Neural progenitor cell (in vitro differentiated cells): ENCODE data around the gene TSGA10IP. TPM values are rescaled to one million over a fixed set of nuclear protein-coding genes. Genes with fewer than 3 reads are reported as not detected.

Experiments
- DNase-seq: peaks from one replicate; pipeline ENCODE4 v3.0.0-alpha.2; 2016; ENCODE audit warnings: low spot score
- H2AFZ ChIP-seq: fragments of 200-600 bp; sonication (generic); replicated peaks from 2 replicates; pipeline ENCODE4 v1.6.1; 2016; ENCODE audit warnings: antibody characterized with exemption
- H3F3A ChIP-seq: fragments of 200-600 bp; sonication (generic); 2 replicates; pipeline ENCODE4 v1.6.1; 2016; ENCODE audit warnings: antibody characterized with exemption, low read depth
- H3K27ac ChIP-seq: fragments of 200-600 bp; sonication (generic); 2 replicates; pipeline ENCODE4 v1.5.1; 2016; ENCODE audit warnings: mild to moderate bottlenecking
- H3K27me3 ChIP-seq: fragments of 200-600 bp; sonication (generic); 2 replicates; pipeline ENCODE4 v1.6.1; 2016; ENCODE audit warnings: mild to moderate bottlenecking, moderate library complexity
- H3K36me3 ChIP-seq: fragments of 200-600 bp; sonication (generic); 2 replicates; pipeline ENCODE4 v1.5.1; 2016
- H3K4me1 ChIP-seq: fragments of 200-600 bp; sonication (generic); 2 replicates; pipeline ENCODE4 v1.6.1; 2016; ENCODE audit warnings: mixed run types
- H3K4me2 ChIP-seq: fragments of 200-600 bp; sonication (generic); 2 replicates; pipeline ENCODE4 v1.6.1; 2016
- H3K4me3 ChIP-seq: fragments of 200-600 bp; sonication (generic); 2 replicates; pipeline ENCODE4 v1.5.1; 2016
- H3K79me2 ChIP-seq: fragments of 200-600 bp; sonication (generic); 2 replicates; pipeline ENCODE4 v1.6.1; 2016; ENCODE audit warnings: low read depth
- H3K9ac ChIP-seq: fragments of 200-600 bp; sonication (generic); 2 replicates; pipeline ENCODE4 v1.6.1; 2016
- H3K9me3 ChIP-seq: fragments of 200-600 bp; sonication (generic); 2 replicates; pipeline ENCODE4 v1.5.1; 2016; ENCODE audit warnings: low read depth
- H4K20me1 ChIP-seq: fragments of 200-600 bp; sonication (generic); 2 replicates; pipeline ENCODE4 v1.6.1; 2016; ENCODE audit warnings: low read depth
- H3K27ac Mint-ChIP-seq: 3 replicates; pipeline ENCODE4 v1.8.0; 2021; ENCODE audit warnings: mixed read lengths
- H3K27me3 Mint-ChIP-seq: 2 replicates; pipeline ENCODE4 v1.8.0; 2022; ENCODE audit warnings: low read depth, mild to moderate bottlenecking, inconsistent platforms, moderate library complexity, mixed read lengths; ENCODE audit not compliant: insufficient read depth
- H3K36me3 Mint-ChIP-seq: 3 replicates; pipeline ENCODE4 v1.8.0; 2021; ENCODE audit warnings: mixed read lengths
- H3K4me1 Mint-ChIP-seq: 3 replicates; pipeline ENCODE4 v1.8.0; 2021; ENCODE audit warnings: mixed read lengths
- H3K4me3 Mint-ChIP-seq: 3 replicates; pipeline ENCODE4 v1.8.0; 2021; ENCODE audit warnings: mild to moderate bottlenecking, moderate library complexity, mixed read lengths
- H3K9me3 Mint-ChIP-seq: 3 replicates; pipeline ENCODE4 v1.8.0; 2020; ENCODE audit warnings: mixed read lengths
- EZH2 ChIP-seq: fragments of 200-600 bp; sonication (generic); IDR thresholded peaks from 2 replicates; pipeline ENCODE4 v1.6.1; 2017; ENCODE audit warnings: antibody characterized with exemption, mild to moderate bottlenecking, moderate library complexity
- EZH2phosphoT487 ChIP-seq: fragments of 200-600 bp; sonication (generic); IDR thresholded peaks from 2 replicates; pipeline ENCODE4 v1.6.1; 2017; ENCODE audit warnings: antibody characterized with exemption
- total RNA-seq: library from RNA; depleted of rRNA; stranded (reverse); fragments of >200 nt; gene quantifications from 2 replicates; pipeline ENCODE4 v1.2.3, GENCODE V29; 2015; ENCODE audit warnings: low replicate concordance
- TF ChIP-seq, protein P1 (sequence below): fragments of 200-600 bp; sonication (generic); IDR thresholded peaks from 2 replicates; pipeline ENCODE4 v1.5.1; 2017; ENCODE audit warnings: antibody characterized with exemption, mild to moderate bottlenecking

Gene TSGA10IP
- total RNA-seq, 1 donor from 2014 or later: 3.0 TPM

DNA sequence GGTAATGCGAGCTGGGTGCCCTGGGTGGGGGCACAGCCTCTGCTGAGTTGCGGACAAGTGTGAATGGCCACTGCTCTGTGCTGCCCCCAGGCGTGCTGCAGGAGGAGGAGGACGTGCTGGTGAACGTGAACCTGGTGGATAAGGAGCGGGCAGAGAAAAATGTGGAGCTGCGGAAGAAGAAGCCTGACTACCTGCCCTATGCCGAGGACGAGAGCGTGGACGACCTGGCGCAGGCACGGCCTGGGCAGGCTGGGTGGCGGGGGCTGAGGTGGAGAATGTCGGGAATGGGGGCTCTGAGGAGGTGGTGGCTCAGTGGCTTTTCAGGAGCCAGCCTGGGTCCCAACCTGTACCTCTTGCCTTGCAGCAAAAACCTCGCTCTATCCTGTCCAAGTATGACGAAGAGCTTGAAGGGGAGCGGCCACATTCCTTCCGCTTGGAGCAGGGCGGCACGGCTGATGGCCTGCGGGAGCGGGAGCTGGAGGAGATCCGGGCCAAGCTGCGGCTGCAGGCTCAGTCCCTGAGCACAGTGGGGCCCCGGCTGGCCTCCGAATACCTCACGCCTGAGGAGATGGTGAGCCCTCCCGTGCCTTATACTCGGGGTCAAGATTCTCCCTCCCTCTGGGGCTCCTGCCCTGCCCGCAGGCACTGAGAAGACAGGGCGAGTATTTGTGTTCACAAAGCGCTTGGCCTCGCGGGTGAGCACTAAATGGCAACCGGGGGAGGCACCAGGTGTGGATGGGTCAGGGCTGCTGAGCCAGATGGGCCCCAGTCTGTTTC is 20.9 kb downstream of the TSGA10IP start:
- peaks cover 31% of the 10 kb centered on the region for H3K79me2 ChIP-seq
- H3K36me3 ChIP-seq: no peaks in the 10 kb centered on the region
- peaks cover 1% of the 10 kb centered on the region for H3F3A ChIP-seq
- no peak overlapping the region for H3K27ac Mint-ChIP-seq
- no peak overlapping the region for H3K4me3 ChIP-seq
- no peaks in the 10 kb centered on the region for H3K9me3 ChIP-seq
- DNase-seq: no peak
- H2AFZ ChIP-seq: no peak overlapping the region
- no peaks in the 10 kb centered on the region for H3K27me3 ChIP-seq
- no peaks in the 10 kb centered on the region for H3K9me3 Mint-ChIP-seq
- no peak overlapping the region for H3K4me3 Mint-ChIP-seq
- no peak overlapping the region for H3K9ac ChIP-seq
- peaks cover 4% of the 10 kb centered on the region for H3K27me3 Mint-ChIP-seq
- TF ChIP-seq EZH2 (no peak), EZH2phosphoT487 (no peak)
- TF ChIP-seq, protein P1, sequence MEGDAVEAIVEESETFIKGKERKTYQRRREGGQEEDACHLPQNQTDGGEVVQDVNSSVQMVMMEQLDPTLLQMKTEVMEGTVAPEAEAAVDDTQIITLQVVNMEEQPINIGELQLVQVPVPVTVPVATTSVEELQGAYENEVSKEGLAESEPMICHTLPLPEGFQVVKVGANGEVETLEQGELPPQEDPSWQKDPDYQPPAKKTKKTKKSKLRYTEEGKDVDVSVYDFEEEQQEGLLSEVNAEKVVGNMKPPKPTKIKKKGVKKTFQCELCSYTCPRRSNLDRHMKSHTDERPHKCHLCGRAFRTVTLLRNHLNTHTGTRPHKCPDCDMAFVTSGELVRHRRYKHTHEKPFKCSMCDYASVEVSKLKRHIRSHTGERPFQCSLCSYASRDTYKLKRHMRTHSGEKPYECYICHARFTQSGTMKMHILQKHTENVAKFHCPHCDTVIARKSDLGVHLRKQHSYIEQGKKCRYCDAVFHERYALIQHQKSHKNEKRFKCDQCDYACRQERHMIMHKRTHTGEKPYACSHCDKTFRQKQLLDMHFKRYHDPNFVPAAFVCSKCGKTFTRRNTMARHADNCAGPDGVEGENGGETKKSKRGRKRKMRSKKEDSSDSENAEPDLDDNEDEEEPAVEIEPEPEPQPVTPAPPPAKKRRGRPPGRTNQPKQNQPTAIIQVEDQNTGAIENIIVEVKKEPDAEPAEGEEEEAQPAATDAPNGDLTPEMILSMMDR: no peak
- peaks cover 37% of the 10 kb centered on the region for H3K36me3 Mint-ChIP-seq
- H3K4me2 ChIP-seq: no peak overlapping the region
- H3K27ac ChIP-seq: no peak overlapping the region
- peaks cover 29% of the 10 kb centered on the region for H3K4me1 Mint-ChIP-seq
- H4K20me1 ChIP-seq: peaks cover 18% of the 10 kb centered on the region
- H3K4me1 ChIP-seq: peaks cover 9% of the 10 kb centered on the region

DNA sequence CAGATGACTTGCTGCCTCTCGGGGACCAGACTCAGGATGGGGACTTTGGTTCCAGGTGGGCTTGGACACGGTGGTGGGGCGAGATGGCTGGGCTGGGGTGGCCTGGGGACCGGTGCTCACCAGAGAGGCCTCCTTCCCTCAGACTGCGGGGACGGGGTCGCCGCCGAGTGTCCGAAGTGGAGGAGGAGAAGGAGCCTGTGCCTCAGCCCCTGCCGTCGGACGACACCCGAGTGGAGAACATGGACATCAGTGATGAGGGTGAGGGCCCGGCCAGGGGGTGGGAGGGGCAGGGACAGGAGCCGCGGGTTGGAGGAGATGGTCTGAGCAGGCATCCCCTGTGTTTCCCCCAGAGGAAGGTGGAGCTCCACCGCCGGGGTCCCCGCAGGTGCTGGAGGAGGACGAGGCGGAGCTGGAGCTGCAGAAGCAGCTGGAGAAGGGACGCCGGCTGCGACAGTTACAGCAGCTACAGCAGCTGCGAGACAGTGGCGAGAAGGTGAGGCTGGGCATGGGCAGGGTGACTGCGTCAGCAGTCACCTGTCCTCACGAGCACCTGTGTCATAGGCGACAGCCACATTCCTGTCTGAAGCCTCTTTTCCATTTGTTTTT is 22.2 kb downstream of the TSGA10IP start:
- Mint-ChIP-seq H3K4me1 (peaks cover 25% of the 10 kb centered on the region), H3K27ac (no peak overlapping the region), H3K4me3 (no peak overlapping the region), H3K9me3 (no peaks in the 10 kb centered on the region), H3K27me3 (peaks cover 4% of the 10 kb centered on the region), H3K36me3 (peaks cover 43% of the 10 kb centered on the region)
- Histone ChIP-seq H4K20me1 (peaks cover 14% of the 10 kb centered on the region), H3F3A (no peaks in the 10 kb centered on the region), H2AFZ (no peak overlapping the region), H3K9me3 (no peaks in the 10 kb centered on the region), H3K36me3 (no peaks in the 10 kb centered on the region), H3K4me2 (no peak overlapping the region), H3K27me3 (no peaks in the 10 kb centered on the region), H3K79me2 (peaks cover 22% of the 10 kb centered on the region), H3K27ac (no peak overlapping the region), H3K4me3 (no peak overlapping the region), H3K4me1 (peaks cover 7% of the 10 kb centered on the region), H3K9ac (no peak overlapping the region)
- no peak for TF ChIP-seq EZH2
- TF ChIP-seq, protein P1: no peak
- no peak for TF ChIP-seq EZH2phosphoT487
- DNase-seq: no peak

DNA sequence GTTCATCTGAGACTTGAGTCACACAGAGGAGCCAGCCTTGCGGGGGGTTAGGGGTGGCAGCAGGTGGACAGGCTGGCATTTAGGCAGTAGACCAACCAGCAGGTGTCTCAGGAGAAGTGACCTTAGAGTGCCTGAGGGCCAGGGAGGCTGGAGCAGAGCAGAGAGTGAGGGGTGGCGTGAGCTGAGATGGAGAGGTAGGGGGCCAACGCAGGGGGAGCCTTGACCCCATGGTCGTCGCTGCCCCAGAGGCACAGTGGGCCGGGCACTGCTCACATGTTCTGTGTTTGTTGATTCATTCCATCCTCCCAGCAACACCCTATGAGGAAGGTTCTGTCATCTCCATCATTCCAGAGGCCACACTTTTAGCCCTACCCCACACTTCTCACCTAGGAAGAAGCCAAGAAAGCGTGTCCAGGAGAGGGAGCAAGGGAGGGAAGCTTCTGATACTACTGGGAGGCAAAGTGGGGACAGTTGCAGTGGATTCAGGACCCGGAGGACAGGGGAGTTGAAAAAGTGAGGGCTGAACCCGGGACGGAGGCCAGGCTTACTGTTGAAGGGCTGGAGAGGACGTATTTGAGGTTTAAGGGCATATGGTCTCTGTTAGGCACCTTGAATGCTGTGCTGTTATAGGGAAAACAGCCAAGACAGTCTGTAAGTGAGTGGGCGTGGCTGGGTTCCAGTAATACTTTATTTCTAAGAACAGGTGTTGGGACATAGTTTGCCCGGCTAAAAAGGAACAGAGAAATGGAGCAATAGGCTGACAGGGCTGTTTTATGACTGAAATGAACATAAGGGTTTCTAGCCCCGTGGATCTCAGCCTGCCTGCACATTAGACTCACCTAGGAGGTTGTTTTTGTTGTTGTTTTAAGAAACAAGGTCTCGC is 23.6 kb downstream of the TSGA10IP start:
- H3K36me3 ChIP-seq: no peaks in the 10 kb centered on the region
- H3K27me3 Mint-ChIP-seq: peaks cover 4% of the 10 kb centered on the region
- no peaks in the 10 kb centered on the region for H3K9me3 ChIP-seq
- H3K9me3 Mint-ChIP-seq: no peaks in the 10 kb centered on the region
- peaks cover 44% of the 10 kb centered on the region for H3K36me3 Mint-ChIP-seq
- H3K27ac ChIP-seq: no peak overlapping the region
- H3K27me3 ChIP-seq: no peaks in the 10 kb centered on the region
- peaks cover 8% of the 10 kb centered on the region for H3K79me2 ChIP-seq
- peak overlapping the region; percentile 16 for H3K27ac Mint-ChIP-seq
- no peak overlapping the region for H3K4me3 Mint-ChIP-seq
- no peaks in the 10 kb centered on the region for H3K4me1 ChIP-seq
- no peak for DNase-seq
- peaks cover 3% of the 10 kb centered on the region for H4K20me1 ChIP-seq
- peaks cover 13% of the 10 kb centered on the region for H3K4me1 Mint-ChIP-seq
- H3F3A ChIP-seq: no peaks in the 10 kb centered on the region
- no peak overlapping the region for H3K9ac ChIP-seq
- no peak overlapping the region for H3K4me2 ChIP-seq
- H3K4me3 ChIP-seq: no peak overlapping the region
- TF ChIP-seq, protein P1: no peak
- TF ChIP-seq EZH2phosphoT487 (no peak), EZH2 (no peak)
- no peak overlapping the region for H2AFZ ChIP-seq
